ENCODE data around the gene MRPL37. TPM values are rescaled to one million over a fixed set of nuclear protein-coding genes. Genes with fewer than 3 reads are reported as not detected.
"Not testable (repeated sequence)": the region's sequence is repeated elsewhere in the genome, so short reads cannot be mapped to it uniquely, and the experiment has no call there.

MRPL37 gene
- total and polyA plus RNA-seq, 8 donors, result 17.5 to 49.2 (median 35.1) TPM

- ATAC-seq (no peak), DNase-seq (no peak), FAIRE-seq (no peak)
- WGBS, 2 donors, result 93 to 99% methylated on average over 11 to 13 of the region's 13 CpGs
- no peaks in the 10 kb centered on the region for H3K36me3 ChIP-seq
- intact Hi-C loops (cut with DNase I), result no loop called here
- TF ChIP-seq, protein P1, sequence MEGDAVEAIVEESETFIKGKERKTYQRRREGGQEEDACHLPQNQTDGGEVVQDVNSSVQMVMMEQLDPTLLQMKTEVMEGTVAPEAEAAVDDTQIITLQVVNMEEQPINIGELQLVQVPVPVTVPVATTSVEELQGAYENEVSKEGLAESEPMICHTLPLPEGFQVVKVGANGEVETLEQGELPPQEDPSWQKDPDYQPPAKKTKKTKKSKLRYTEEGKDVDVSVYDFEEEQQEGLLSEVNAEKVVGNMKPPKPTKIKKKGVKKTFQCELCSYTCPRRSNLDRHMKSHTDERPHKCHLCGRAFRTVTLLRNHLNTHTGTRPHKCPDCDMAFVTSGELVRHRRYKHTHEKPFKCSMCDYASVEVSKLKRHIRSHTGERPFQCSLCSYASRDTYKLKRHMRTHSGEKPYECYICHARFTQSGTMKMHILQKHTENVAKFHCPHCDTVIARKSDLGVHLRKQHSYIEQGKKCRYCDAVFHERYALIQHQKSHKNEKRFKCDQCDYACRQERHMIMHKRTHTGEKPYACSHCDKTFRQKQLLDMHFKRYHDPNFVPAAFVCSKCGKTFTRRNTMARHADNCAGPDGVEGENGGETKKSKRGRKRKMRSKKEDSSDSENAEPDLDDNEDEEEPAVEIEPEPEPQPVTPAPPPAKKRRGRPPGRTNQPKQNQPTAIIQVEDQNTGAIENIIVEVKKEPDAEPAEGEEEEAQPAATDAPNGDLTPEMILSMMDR (IDR thresholded peaks at IDR 0.05), result no peak
- no peaks in the 10 kb centered on the region for H3K9me3 ChIP-seq
- H3K4me1 ChIP-seq, result peaks cover 0 to 5% (median 4%) of the 10 kb centered on the region in 3 donors
- no peak overlapping the region for H3K4me3 ChIP-seq
- no peak overlapping the region for H3K27ac ChIP-seq
- no peaks in the 10 kb centered on the region for H3K27me3 ChIP-seq
These were observed 28.7 kb downstream of the MRPL37 start for GRCh38 chr1:54228638-54229079.

GRCh38 chr1:54229281-54229891 lies 29.4 kb downstream of the MRPL37 start:
- WGBS, 2 donors, result 68 to 80% methylated on average over 11 of the region's 11 CpGs
- no peak overlapping the region for H3K27ac ChIP-seq
- DNase-seq (peak in 1 of 6 donors; percentile 29), FAIRE-seq (no peak), ATAC-seq (peak in 2 of 4 donors; percentile 11 to 38)
- intact Hi-C loops (cut with DNase I), result no loop called here
- H3K4me1 ChIP-seq, result peaks cover 0 to 5% (median 4%) of the 10 kb centered on the region in 3 donors
- H3K36me3 ChIP-seq, result no peaks in the 10 kb centered on the region
- no peak overlapping the region for H3K4me3 ChIP-seq
- TF ChIP-seq, protein P1 (IDR thresholded peaks at IDR 0.05), result no peak
- no peaks in the 10 kb centered on the region for H3K27me3 ChIP-seq
- no peaks in the 10 kb centered on the region for H3K9me3 ChIP-seq

GRCh38 chr1:54230507-54231339 lies 30.8 kb downstream of the MRPL37 start:
- no peaks in the 10 kb centered on the region for H3K36me3 ChIP-seq
- no peak for ATAC-seq
- FAIRE-seq, result no peak
- no peaks in the 10 kb centered on the region for H3K9me3 ChIP-seq
- H3K27me3 ChIP-seq, result no peaks in the 10 kb centered on the region
- TF ChIP-seq, protein P1 (IDR thresholded peaks at IDR 0.05), result no peak
- peaks cover 0 to 5% (median 4%) of the 10 kb centered on the region in 3 donors for H3K4me1 ChIP-seq
- H3K27ac ChIP-seq, result no peak overlapping the region
- WGBS, 2 donors, result 82 to 85% methylated on average over 15 of the region's 15 CpGs
- DNase-seq, result no peak
- no peak overlapping the region for H3K4me3 ChIP-seq
- intact Hi-C loops (cut with DNase I), result no loop called here

GRCh38 chr1:54233196-54233595 lies 33.2 kb downstream of the MRPL37 start:
- 95 to 96% methylated on average over 24 to 32 of the region's 33 CpGs for WGBS, 2 donors
- not testable (repeated sequence) for FAIRE-seq

DNA sequence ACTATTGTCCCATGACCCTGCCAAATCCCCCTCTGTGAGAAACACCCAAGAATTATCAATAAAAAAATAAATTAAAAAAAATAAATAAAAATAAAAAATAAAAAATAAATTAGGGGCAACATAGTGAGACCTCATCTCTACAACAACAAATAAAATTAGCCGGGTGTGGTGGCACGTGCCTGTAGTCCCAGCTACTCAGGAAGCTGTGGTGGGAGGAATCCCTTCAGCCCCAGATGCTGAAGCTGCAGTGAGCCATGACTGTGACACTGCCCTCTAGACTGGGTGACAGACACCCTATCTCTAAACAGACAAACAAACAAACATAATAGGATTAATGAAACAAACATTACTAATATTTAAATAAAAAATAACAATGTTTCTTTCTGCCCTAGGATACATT lies 34.3 kb downstream of the MRPL37 start:
- FAIRE-seq, result no peak
- H3K9me3 ChIP-seq, result no peaks in the 10 kb centered on the region
- 90 to 93% methylated on average over 2 of the region's 2 CpGs for WGBS, 2 donors

More at GRCh38 chr1:54233196-54233595, 33.2 kb downstream of the MRPL37 start:
- H3K4me1 ChIP-seq; intact Hi-C loops (cut with DNase I); H3K27ac ChIP-seq; H3K9me3 ChIP-seq; ATAC-seq; H3K36me3 ChIP-seq; DNase-seq; H3K27me3 ChIP-seq; H3K4me3 ChIP-seq: not testable (repeated sequence)

More for the DNA sequence above, 34.3 kb downstream of the MRPL37 start:
- Histone ChIP-seq H3K4me3 (no peak overlapping the region), H3K4me1 (no peaks in the 10 kb centered on the region), H3K27me3 (no peaks in the 10 kb centered on the region), H3K27ac (no peak overlapping the region), H3K36me3 (peaks cover 0 to 5% (median 0%) of the 10 kb centered on the region in 3 donors)
- ATAC-seq (no peak), DNase-seq (no peak)
- intact Hi-C loops (cut with DNase I), result no loop called here
- TF ChIP-seq, protein P1 (IDR thresholded peaks at IDR 0.05), result no peak
